Activated CD4-positive, alpha-beta T cell treated with anti-CD3 and anti-CD28 coated beads, Interleukin-2, Interleukin-6, amounts not matched to agents 100 ng/mL and 50 ng/mL, durations not matched to agents 16 hours and 8 hours (primary cell): ENCODE data around the gene OLFML1.

Experiments
- DNase-seq: peaks from one replicate; pipeline ENCODE4 v3.0.0-alpha.2; 2020

Gene OLFML1

DNA sequence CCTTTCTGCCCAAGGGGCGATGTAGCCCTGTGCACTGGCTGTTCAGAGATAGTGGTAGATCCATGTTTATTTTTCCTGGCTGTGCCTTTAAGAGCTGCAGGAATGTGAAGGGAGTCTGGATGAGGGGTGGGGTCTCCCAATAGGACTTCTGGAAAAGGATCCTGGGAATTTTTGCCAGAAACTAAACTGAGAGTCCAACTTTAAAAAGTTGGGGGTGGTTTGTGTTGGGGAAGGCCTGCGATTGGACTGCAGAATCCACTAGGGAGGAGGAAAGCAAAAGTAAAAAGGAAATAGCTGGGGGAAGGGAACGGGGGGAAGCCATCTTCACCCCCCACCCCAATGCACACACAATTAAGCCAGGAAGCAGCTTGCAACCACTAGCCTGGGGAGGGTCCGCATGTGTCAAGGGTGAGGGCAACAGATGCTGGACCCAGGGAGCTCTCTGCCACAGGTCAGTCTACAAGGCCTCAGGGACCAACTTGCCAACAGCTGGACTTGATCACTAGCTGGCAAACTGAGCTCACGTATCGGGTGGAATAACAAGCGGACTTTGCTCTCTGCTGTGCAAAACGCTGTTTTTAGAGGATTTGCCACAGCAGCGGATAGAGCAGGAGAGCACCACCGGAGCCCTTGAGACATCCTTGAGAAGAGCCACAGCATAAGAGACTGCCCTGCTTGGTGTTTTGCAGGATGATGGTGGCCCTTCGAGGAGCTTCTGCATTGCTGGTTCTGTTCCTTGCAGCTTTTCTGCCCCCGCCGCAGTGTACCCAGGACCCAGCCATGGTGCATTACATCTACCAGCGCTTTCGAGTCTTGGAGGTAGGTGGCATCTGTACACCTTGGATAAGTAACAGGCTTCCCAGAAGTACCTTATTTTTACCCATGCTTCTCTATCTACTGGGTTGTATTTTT lies at the start of gene OLFML1:
TSS of gene OLFML1 (plus strand) at position 321 of the 912 bp plus-strand sequence. CDS start at position 691, 370 bp downstream.
- no peak for DNase-seq

DNA sequence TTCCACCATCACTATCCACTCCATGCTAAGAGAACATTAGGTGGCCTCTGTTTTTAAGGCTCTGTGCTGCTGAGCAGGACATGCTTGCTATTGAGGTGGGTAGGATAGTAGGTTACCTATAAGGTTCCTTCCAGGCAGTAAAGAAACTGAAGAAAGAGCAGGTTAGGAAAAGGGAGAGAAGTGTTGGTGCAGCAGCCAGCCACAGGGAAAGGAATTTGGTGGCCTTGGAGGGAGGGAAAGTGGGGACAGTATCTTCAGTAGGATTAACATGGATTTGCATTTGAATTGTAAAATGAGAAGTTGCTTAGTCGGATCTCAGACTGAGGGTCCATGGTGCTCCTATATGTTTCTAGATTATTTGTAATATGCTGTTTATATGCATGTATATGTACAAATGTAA lies 49.2 kb upstream of the OLFML1 start:
- no peak for DNase-seq

DNA sequence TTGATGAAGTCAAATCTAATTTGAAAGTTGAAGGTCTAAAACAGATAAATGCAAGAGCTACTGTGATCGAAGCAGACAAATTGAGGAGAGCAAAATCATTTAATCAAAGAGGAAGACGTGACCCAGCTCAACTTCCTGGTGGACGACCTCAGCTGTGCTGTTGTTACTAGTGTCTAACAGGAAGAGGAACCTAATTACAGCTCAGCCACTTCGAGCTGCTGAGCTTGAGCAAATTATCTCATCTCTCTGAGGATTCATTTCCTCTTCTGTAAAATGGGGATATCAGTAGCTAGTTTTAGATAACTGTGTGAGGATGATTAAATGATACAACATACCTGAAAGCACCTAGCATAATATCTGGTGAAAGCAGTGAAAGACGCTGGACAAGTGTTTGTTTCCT lies 48.6 kb upstream of the OLFML1 start:
- peak; percentile 13 for DNase-seq

DNA sequence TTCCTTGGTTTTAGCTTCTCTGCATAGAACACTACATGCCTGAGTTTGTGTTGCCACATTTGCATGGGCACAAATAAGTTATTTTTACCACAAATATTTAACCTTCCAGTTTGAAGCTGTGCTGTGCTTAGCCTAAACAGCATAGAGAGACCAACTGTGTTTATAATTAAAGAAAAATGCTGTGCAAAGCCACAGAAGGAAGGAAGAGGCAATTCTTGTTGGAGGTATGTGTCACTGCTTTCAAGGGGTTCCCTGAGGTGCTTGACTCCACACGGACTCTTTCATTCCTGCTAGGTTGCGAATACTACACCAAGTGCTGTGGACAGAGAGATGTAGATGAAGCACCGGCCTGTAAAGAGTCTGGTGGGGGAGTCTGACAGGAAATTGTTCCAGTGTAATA lies 47.6 kb upstream of the OLFML1 start:
- no peak for DNase-seq

DNA sequence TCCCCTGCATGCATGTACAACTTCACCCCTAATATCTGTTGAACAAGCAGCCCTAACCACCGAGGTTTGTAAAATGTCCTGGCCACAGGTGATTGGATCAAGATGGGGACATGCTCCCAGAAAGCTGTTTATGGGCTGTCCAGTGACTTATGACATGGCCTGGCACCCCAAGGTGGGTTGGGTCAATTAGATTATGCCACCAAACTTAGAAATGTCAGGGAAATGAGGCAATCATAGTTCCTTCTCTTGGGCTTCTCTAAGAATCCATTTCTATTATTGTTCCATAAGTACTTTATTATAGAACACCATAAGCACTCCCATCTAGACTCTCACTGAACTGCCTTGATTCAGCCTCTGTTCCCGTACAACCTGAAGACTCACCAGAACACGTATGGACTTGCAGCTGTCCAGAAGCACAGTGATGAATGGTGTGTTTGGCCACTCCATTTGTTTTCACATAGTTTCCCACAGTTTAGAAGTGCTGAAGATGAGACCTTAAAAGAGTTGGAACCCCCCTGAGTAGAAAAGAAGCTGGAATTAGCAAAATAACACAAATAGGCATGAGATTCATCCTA lies 45.5 kb upstream of the OLFML1 start:
- no peak for DNase-seq

DNA sequence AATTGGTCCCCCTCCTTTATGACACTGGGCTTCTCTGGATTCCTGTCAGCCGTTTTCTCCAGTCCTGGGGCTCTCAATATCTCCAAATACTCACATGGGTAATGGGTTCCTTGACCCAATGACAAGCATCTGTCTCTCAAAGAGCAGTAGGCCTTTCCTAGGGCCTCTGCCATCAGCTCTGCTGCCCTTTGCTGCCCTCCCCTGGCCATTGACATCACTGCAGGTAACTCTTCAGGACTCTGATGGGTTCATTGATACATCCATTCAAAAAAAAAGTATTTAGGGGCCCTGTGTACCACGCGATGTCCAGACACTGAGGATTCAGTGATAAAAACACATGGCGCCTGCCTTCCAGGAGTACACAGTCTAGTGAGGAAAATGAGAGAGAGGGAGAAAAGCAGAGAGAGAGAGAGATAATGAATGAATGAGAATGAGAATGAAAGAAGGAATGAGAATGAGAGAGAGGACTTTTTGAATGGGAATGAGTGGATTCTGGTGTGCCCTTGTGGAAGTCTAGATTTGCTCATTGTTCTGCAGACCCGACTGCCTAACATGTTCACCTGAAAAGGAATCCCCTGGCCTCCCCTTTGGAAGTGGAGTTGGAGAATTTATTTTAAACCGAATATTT lies 42.6 kb upstream of the OLFML1 start:
- DNase-seq: peak; percentile 78

DNA sequence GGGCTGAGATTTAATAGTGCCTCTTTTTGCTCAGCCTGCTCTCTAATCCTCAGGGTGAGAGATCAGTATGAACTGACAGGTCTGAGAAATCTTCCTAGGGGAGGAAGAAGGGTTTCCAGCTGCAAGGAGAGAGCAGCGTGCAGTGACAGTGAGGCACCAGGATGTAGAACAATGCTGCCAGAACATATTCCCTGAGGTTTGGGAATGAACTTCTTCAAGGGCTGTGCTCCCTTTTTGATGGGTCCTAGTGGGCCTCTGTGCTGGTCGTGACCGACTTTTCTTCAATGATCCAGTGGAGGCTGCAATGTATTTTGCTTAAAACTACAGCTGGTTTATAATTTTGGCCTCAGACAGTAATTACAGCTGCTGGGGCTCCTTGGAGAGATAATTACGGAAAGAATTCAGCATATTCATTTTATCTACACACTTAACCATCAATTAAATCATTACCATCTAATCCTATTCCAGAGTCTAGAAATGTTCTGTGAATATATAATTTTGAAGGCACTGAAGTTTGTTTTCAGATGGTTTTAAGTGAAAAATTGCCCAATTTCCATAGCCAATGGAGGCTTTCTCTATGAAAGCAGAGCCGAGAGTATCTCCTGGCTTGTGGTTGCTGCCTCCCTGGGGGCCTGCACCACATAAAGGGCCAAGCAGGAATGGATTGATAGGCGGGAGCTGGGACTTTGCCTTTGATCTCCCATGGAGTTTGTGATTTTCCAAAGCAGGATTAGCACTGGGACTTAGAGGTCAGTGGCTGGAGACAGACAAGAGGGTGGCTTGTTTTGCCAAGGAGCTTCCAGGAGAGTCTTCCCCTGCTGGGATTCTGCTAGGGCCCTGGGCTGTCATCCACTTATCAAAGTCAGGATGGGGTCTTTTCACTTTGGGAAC lies 41.0 kb upstream of the OLFML1 start:
- no peak for DNase-seq

DNA sequence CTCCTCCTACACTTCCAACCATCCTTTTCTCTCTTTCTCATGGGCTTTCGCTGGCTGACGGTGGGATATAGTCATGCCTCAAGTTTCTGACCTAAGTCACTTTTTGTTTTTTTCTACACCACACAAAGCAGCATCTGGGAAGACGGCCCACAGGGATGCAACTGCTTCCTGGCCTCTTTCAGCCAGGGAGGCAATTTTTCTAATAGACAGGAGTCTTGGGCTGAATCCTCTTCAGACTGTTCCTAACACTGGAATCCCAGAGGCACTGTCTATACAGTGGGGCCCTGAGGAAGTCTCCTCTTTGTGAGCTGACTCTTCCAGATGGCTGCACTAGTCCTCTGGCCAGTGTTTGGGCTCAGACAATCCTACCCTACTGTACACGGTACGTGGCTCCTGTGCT lies 39.7 kb upstream of the OLFML1 start:
- DNase-seq: no peak

DNA sequence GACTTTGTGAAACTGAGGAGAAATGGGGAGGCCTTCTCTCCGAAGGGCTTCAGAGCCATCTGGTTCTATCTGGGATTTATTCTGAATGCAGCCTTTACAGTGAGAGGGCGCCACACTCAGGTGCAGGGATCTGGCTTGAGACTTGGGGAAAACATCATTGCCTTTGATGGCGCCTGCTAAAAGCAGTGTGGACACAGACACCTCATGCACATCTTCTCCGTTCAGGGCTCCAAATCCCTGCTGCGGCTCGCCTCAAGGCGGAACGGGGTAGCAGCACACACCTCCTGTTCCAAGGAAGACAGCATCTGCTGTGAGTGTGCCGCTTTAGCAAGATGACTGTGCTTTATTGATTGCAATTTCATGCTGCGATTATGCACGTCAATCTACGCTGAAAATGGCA lies 37.1 kb upstream of the OLFML1 start:
- DNase-seq: no peak

DNA sequence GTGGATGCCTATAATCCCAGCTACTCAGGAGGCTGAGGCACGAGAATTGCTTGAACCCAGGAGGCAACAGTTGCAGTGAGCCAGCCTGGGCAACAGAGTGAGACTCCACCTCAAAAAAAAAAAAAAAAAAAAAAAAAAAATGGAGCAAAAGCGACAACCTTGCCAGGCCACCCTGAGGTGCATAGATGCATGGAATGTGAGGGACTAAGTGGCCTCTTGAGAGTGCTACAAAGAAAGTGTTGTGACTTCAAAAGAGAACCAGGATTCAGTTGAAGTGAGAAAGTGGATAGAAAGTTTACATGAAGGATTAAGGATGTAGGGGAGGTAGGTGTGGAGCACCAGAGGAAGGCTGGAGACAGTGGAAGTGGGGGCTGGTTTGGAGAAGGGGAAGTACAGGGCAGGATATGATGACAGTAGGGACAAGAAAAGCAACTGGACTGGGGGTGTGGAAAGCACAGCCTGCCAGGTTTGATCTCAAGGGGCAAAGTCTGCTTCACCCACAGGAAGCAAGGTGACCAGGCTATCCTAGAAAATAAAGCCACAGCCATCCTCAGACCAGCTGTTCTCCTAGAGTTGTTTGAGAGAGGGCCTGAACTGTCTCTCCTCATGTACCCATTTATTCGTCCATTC lies 36.0 kb upstream of the OLFML1 start:
- DNase-seq: no peak

DNA sequence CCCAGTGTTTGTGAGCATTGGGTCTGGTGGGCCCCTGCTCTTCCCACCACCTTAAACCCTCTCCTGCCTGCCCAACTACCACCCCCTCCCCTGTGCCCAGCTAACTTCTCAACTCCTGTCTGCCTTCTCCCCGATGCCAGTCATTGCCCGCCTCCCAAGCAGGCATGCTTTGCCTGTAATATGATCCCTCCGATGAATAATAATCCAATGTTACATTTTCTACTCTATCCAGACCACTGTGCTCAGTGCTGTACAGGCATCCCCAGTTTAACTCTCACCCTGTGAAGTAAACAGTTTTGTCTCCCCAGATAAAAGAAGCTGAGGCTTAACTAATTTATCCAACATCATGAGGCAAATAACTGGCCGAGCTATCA lies 35.5 kb upstream of the OLFML1 start:
- no peak for DNase-seq

DNA sequence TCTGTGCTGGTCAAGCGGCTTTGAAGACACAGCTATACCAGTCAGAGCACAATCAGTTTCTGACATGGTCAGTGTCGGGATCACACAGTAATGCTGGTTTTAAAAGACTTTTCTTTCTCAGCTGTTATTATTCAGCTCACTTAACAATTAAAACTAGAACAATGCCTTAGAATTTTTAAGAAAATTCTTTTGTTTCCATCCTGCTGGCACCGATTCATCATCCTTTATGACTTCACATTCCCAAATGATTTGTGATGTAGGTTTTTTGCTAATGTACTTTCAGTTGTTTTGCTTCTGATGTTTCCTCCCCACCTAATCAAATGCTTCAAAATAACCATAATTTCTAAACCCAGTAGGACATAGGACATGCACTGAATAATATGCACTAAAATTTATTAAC lies 34.5 kb upstream of the OLFML1 start:
- no peak for DNase-seq

DNA sequence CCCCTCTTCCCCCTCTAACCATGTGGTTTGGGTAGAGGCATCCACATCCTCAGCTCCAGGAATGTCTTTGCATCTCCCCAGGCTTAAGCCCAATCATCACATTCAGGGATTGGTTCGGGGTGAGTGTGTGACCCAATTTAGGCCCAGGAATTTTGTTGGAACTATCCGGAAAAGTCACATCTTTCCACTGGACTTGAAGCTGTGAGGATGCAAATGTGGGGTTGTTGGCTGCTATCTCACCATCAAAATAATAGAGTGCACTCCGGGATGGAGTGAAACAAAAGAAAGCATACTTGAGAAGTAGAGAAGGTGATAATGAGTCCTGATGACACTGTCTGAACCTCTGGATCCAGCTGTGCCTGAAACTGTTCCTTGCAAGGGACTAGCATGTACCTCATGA lies 33.8 kb upstream of the OLFML1 start:
- DNase-seq: no peak

DNA sequence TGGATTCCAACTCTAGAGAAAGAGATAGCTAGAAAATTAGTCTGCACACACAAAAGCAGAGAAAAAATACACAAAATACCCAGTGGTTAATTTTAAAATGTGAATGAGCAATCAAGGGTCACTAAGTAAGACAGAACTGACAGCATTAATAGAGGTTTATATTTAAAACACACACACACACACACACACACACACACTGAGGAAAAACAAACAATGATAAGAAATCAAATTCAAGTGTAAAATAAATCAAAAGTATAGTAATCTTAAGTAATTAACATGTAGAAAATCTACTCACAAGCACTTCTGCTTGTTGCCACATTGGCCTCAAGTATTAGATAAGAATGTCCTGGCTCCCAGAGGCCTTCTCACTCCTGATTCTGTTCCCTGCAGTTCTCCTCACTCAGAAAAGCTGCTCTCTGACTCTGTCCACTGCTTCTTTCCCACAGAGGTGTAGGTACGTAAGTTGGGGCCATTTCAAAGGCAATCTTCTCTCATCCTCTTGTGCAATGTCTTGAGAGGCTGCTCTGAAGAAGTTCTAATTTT lies 33.3 kb upstream of the OLFML1 start:
- DNase-seq: no peak

DNA sequence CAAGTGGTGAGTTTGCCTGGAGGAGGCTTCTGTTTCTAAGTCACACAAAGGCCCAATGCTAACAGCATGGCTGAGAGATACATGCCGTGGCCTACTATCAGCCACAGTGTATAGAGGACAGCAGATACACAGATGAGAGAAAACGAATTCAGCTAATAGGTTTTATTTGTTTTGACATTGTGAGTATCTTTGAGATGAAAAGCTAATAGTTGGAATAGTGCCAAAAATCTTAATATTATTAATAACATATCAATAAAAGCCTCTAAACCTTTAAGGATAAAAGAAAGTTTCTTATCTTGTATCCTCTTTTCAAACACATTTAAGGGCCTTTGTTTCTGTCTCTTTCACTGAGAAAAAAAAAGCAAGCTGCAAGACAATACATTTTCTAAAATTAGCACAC lies 30.5 kb upstream of the OLFML1 start:
- DNase-seq: no peak

DNA sequence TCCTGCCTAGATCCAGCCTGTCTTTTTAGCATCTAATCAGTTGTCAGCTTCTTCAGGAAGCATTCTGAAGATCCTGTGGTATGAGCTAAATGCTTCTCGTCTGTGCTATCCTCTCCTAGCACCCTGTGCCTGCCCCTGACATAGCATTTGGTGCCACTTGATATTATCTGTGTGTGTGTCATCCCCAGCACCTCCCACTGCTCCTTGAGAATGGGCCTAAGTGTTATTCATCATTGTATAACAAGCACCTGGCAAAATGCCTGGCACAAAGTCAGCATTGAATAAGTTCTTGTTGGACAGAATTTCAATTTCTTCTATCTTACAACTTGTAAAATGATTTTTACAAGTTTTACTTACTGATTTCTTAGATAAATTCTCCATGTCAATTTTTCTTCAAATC lies 28.1 kb upstream of the OLFML1 start:
- DNase-seq: no peak

DNA sequence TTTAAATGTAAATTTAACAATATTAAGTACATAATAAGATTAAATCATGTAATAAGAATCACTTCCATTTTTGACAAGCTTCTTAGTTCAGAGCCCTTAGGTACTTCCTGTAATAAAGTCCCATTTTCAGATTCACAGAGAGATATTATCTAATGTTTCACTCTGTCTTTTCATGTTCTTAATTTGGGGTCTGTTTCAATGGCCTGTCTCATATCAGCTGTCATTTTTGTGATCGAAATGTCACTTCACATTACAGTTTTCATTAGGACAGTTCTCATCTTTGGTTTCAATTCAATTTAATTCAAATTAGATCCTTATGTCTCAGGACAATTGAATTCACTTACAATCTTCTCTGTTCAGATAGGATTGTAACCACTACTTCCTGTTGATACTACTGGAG lies 22.6 kb upstream of the OLFML1 start:
- DNase-seq: no peak

DNA sequence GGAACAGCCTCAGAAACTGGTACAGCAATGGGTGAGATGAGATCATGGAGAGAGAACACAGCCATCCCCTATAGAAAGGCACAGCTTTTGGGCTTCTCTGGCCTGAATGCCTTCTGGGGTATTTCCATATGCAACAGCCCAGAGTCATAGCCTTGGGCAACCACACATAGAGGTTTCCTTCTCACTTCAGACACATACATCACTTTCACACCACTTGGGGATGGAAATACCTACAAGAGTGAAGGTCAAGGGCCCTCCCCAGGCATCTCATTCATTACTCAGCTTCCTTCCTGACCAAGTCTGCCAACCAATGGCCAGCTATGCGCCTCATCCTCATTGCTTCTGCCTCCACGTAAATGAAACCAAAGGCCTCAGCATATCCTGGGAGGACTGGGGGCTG lies 17.7 kb upstream of the OLFML1 start:
- peak; percentile 3 for DNase-seq

DNA sequence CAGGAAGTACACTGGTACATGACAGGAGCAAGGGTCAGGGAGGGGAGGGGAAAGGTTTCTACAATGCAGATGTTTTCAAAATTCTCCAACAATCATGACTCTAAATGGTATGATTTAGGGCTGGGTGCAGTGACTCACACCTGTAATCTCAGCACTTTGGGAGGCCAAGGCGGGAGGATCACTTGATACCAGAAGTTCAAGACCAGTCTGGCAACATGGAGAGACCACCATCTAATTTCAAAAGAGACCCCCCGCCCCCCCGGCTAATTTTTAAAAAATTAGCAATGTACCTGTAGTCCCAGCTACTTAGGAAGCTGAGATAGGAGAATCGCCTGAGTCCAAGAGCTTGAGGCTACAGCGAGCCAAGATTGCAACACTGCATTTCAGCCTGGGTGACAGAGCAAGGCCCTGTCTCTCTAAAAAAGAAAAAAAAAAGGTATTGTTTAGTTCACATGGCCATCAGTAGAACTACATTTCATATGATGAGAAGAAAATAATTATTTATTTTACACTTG lies 15.9 kb upstream of the OLFML1 start:
- DNase-seq: no peak

DNA sequence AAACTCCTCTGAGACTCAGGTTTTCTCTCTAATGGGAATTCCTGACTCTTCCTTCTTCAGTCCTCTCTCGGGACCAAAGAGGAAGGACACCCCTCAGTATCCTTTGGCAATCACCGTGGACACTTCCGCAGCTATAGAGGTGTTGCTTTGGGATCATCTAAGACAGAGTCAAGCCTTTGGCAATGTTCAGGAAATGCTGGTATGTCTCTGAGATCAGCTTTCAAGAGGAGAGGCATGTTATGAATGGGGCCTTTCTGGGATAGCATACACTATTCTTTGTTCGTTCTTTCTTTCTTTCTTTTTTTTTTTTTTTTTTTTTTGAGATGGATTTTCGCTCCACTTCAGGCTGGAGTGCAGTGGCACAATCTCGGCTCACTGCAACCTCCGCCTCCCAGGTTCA lies 14.2 kb upstream of the OLFML1 start:
- no peak for DNase-seq

DNA sequence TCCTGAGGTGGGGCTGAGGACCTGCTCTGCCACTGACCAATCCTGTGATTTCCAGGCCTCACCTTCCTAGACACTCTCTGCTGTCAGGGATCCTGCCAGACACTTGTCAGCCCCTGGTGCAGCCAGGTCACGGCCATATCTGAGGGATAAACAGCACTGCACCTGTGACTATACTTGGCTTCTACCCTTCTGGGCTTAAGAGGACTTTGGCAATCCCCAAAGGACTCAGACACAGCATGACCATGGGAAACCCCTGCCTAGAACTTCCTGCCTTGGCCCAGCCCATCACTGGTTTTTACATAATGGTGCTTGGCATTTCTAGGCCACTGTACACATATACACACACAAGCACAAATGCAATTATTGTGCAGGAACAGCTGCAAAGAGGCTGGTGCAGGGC lies 11.6 kb upstream of the OLFML1 start:
- no peak for DNase-seq

DNA sequence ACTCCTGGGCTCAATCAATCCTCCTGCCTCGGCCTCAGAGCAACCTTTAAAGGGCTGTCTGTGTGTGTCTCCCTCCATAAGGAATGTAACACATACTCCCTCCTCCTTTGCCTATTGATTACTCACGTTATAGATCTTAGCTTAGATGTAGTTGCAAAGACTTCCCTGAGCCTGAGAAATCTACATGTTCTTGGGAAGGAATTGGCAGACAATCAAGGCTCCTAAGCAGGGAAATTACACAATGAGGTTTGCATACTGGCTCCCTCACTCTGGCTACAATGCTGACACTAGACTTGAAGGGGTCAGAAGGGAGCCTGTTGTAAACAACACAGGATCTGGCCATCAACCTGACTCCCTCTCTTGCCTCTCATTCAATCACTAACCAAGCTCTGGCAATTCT lies 5.2 kb upstream of the OLFML1 start:
- DNase-seq: no peak
